Transverse colon (tissue), 3 donors: ENCODE data around the gene HTT.
A peak's percentile ranks its signal among the peaks of the same experiment; 100 is the strongest.

Experiments used
- CTCF ChIP-seq, 5 experiments: fragments of 200-600 bp in 3 of 5; fragments of 450-650 bp in 2 of 5; sonication (generic) in 3 of 5; IDR thresholded peaks; 1 replicate in 2 of 5; 2 replicates in 3 of 5; pipeline ENCODE4 v1.5.1; 2016 to 2017; ENCODE audit warnings: antibody characterized with exemption in 5 of 5, inconsistent platforms in 3 of 5, mild to moderate bottlenecking in 2 of 5, moderate library complexity in 1 of 5
- EP300 ChIP-seq: sonication (generic); formaldehyde crosslinking; IDR thresholded peaks from one replicate; pipeline ENCODE4 v1.6.1; 2017; ENCODE audit warnings: antibody characterized with exemption, low read depth
- POLR2A ChIP-seq: fragments of 450-650 bp; IDR thresholded peaks from one replicate; pipeline ENCODE4 v1.6.1; 2016; ENCODE audit warnings: antibody characterized with exemption, mild to moderate bottlenecking, moderate library complexity

- TF ChIP-seq CTCF (IDR thresholded peaks at IDR 0.05) (peak; percentile 88 to 94 (median 91)), EP300 (no peak), POLR2A (no peak)
These were observed 32.1 kb downstream of the HTT start for GRCh38 chr4:3106339-3107186.
